MM.1S (cell line): ENCODE measurements around the gene PRAMEF14.
"Not testable (repeated sequence)": the region's sequence is repeated elsewhere in the genome, so short reads cannot be mapped to it uniquely, and the experiment has no call there.

Experiments
- EZH2 ChIP-seq: fragments of 300-600 bp; sonication (generic); optimal IDR thresholded peaks from 2 replicates; pipeline ENCODE3; 2017; ENCODE audit warnings: low read depth, mild to moderate bottlenecking, antibody characterized with exemption, low read length, mixed read lengths
- TF ChIP-seq, protein P1 (sequence below): fragments of 300-600 bp; sonication (generic); IDR thresholded peaks from 2 replicates; pipeline ENCODE4 v1.5.1; 2016; ENCODE audit warnings: antibody characterized with exemption, low read length, mixed read lengths

DNA sequence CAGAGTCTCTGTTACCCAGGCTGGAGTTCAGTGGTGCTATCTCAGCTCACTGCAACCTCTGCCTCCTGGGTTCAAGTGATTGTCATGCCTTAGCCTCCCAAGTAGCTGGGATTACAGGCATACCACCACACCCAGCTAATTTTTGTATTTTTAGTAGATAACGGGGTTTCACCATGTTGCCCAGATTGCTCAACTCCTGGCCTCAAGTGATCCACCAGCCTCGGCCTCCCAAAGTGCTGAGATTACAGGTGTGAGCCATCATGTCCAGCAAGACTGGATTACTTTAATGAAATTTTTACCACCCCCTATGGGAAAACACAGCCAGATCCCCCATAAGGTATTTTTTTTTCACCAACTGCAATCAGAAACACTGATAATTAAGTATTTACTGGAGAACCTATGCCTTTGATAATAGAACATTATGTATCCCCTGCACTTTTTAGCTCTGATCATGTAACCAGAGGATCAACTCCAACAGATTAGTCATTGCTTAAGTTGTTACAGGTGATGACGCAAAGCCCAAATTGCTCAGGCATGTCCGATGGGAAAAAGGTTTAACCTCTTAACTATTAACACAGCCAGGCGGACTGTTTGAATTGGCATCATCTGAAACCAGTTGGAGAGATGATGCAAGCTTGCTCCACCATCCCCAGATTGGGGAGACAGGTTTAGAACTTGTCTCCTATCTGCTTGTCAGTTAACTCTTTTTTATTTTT is 49.6 kb downstream of the PRAMEF14 start:
- TF ChIP-seq, protein P1, sequence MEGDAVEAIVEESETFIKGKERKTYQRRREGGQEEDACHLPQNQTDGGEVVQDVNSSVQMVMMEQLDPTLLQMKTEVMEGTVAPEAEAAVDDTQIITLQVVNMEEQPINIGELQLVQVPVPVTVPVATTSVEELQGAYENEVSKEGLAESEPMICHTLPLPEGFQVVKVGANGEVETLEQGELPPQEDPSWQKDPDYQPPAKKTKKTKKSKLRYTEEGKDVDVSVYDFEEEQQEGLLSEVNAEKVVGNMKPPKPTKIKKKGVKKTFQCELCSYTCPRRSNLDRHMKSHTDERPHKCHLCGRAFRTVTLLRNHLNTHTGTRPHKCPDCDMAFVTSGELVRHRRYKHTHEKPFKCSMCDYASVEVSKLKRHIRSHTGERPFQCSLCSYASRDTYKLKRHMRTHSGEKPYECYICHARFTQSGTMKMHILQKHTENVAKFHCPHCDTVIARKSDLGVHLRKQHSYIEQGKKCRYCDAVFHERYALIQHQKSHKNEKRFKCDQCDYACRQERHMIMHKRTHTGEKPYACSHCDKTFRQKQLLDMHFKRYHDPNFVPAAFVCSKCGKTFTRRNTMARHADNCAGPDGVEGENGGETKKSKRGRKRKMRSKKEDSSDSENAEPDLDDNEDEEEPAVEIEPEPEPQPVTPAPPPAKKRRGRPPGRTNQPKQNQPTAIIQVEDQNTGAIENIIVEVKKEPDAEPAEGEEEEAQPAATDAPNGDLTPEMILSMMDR = not testable (repeated sequence)
- not testable (repeated sequence) for TF ChIP-seq EZH2
